ENCODE measurements around the gene ARNT2. TPM values are rescaled to one million over a fixed set of nuclear protein-coding genes. Genes with fewer than 3 reads are reported as not detected.

Gene ARNT2
- total RNA-seq, 1 experiment from 2014 or later: 16.8 TPM

- intact Hi-C loops (cut with micrococcal nuclease; ENCODE audit: unreplicated experiment): loop anchor here (5.0 to 10.0 kb wide), 2 partner anchors 114 to 403 kb away; no protein-coding TSS in a partner anchor
- no peaks in the 10 kb centered on the region for H3K27me3 ChIP-seq (ENCODE audit: control insufficient read depth, insufficient read depth, low read length)
- ATAC-seq: no peak
- H3K4me1 ChIP-seq (ENCODE audit: control insufficient read depth, insufficient read depth, low read length): no peaks in the 10 kb centered on the region
- no peak overlapping the region for H3K27ac ChIP-seq (ENCODE audit: low read length)
- BruUV-seq (replicated peaks): no TSS peak
- ChIA-PET POLR2A (no interaction called here), CTCF (interaction anchor here (1.6 to 3.9 kb wide), 2 partner anchors 183 to 209 kb away, joined by 3 to 65 read pairs; partner anchors contain the start of gene CEMIP)
- no peak for DNase-seq (ENCODE audit: low read depth, low spot score)
- in situ Hi-C loops (cut with HindIII; ENCODE audit: low pct_unique_long_range_greater_than_20kb, low sequenced_read_pairs): no loop called here
- TF ChIP-seq REST (IDR thresholded peaks at IDR 0.05; ENCODE audit: insufficient read depth in 1 of 2, low read depth in 2 of 2, low read length in 1 of 2) (no peak), SIN3A (IDR thresholded peaks at IDR 0.05; ENCODE audit: borderline replicate concordance, insufficient read depth, low read depth, low read length) (no peak)
- no peaks in the 10 kb centered on the region for H3K9me3 ChIP-seq (ENCODE audit: control insufficient read depth, insufficient read depth, low read depth, low read length)
- H3K4me3 ChIP-seq (ENCODE audit: low read depth in 2 of 2, low read length in 2 of 2): no peak overlapping the region
- no peaks in the 10 kb centered on the region for H3K36me3 ChIP-seq (ENCODE audit: control insufficient read depth, insufficient read depth, low read length)
Observed at GRCh38 chr15:80568876-80569605, 164.9 kb downstream of the ARNT2 start.

- no peaks in the 10 kb centered on the region for H3K27me3 ChIP-seq (ENCODE audit: control insufficient read depth, insufficient read depth, low read length)
- DNase-seq (ENCODE audit: low read depth, low spot score): no peak
- intact Hi-C loops (cut with micrococcal nuclease; ENCODE audit: unreplicated experiment) (loop anchor here (5.0 to 10.0 kb wide), 2 partner anchors 115 to 403 kb away; no protein-coding TSS in a partner anchor), in situ Hi-C loops (cut with HindIII; ENCODE audit: low pct_unique_long_range_greater_than_20kb, low sequenced_read_pairs) (no loop called here)
- CTCF ChIA-PET: no interaction called here
- no peak for ATAC-seq
- no peaks in the 10 kb centered on the region for H3K36me3 ChIP-seq (ENCODE audit: control insufficient read depth, insufficient read depth, low read length)
- H3K9me3 ChIP-seq (ENCODE audit: control insufficient read depth, insufficient read depth, low read depth, low read length): no peaks in the 10 kb centered on the region
- POLR2A ChIA-PET: no interaction called here
- no peaks in the 10 kb centered on the region for H3K4me1 ChIP-seq (ENCODE audit: control insufficient read depth, insufficient read depth, low read length)
- BruUV-seq (replicated peaks): no TSS peak
- TF ChIP-seq POLR2AphosphoS5 (IDR thresholded peaks at IDR 0.05; ENCODE audit: low read depth, low read length) (no peak), TCF7L2 (IDR thresholded peaks at IDR 0.05; ENCODE audit: low read depth, low read length) (no peak), CTCF (IDR thresholded peaks at IDR 0.05) (no peak), REST (IDR thresholded peaks at IDR 0.05; ENCODE audit: insufficient read depth in 1 of 2, low read depth in 2 of 2, low read length in 1 of 2) (no peak), SIN3A (IDR thresholded peaks at IDR 0.05; ENCODE audit: borderline replicate concordance, insufficient read depth, low read depth, low read length) (no peak)
- no peak overlapping the region for H3K4me3 ChIP-seq (ENCODE audit: low read depth in 2 of 2, low read length in 2 of 2)
- no peak overlapping the region for H3K27ac ChIP-seq (ENCODE audit: low read length)
Observed at GRCh38 chr15:80569656-80570055, 165.5 kb downstream of the ARNT2 start.
